Activated CD8-positive, alpha-beta memory T cell treated with anti-CD3 and anti-CD28 coated beads, Interleukin-2, amount 50 U/mL, for 24 hours (primary cell): ENCODE results near the gene TTC28.
"Not testable (repeated sequence)": the region's sequence is repeated elsewhere in the genome, so short reads cannot be mapped to it uniquely, and the experiment has no call there.

Experiments used
- DNase-seq: peaks from one replicate; pipeline ENCODE4 v3.0.0-alpha.2; 2020; ENCODE audit errors: extremely low read depth

The TTC28 gene

DNA sequence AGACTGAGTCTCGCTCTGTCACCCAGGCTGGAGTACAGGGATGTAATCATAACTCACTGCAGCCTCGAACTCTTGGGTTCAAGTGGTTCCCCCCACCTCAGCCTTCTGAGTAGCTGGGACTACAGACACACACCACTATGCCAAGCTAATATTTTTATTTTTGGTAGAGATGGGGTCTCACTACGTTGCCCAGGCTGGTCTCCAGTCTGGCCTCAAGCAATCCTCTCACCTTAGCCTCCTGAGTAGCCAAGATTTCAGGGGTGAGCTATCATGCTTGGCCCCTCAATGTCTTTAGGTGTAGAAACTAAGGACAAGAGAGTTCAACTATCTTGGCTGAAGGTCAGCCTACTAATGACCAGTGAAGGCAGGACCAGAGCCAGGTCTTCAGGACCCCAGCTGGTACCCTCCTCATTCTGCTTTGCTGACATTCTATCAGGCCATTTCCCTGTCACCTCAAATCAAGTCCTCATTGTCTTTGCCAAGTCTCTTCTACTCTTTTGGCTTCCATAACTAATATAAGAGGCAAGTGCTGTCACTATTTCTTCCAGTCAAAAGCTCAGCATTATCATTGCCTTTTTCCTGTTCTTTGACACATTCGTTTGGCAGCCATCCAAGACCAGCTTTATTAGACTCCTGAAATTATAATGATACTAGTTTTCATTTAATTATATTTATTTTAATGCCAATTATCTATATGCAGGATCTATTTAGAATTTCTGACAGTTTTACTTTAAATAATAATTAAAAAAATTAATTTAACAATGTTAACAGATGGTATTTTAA, 496.4 kb downstream of the TTC28 start:
- no peak for DNase-seq

DNA sequence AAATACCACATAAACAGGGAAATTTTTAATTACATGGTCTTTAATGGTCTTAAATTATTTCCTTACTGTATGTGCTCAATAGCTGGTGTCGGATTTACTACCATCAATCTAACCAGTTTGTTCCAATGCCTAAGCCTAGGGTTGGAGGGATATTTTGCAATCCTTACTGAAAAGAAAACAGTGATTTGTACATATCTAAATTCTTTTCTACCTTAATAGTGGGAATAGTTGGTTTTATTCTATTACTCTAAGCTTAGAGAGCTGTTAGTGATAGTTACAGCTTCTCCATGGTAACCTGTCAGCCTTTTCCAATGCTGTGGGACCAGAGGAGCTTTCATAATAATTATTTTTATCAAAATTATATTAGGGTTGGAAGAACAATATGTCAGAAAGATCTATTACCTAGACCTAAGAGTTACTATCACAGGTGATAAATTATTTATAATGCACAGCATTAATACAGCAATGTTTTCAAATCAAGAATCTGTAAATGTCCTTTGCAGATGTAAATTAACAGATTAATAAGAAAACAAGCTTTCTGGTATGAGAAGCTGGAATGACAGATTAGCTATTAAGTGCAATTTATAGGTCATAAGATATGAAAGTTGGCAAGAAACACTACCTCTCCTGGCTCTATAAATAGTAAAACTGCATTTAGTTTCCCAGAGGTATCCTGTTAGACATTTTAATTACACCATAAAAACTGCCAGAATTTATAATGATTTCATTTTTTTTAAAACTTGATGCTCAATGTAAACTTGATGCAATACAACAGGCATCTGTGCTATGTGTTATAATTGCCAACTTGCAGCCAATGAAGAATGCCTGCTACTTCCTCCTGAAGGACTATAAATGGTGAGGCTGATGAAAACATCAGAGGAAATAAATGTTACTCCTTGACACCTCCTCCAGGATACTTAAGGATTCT, 498.6 kb downstream of the TTC28 start:
- no peak for DNase-seq

DNA sequence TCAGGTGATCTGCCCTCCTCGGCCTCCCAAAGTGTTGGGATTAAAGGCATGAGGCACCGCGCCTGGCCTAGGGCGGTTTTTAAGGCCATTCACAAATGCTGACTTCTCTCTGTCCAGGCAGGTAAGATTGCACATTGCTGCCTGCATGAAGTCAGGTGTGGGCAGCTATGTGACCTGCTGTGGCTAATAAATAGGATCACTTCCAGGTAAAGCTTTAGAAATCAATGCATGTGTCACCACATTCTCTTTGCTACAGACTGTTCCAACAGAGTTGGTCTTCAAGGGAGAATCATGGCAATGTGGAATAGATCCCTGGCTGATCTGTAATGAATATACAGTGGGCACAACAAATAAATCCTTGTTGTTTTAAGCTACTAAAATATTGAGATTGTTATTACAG, 500.2 kb downstream of the TTC28 start:
- no peak for DNase-seq

DNA sequence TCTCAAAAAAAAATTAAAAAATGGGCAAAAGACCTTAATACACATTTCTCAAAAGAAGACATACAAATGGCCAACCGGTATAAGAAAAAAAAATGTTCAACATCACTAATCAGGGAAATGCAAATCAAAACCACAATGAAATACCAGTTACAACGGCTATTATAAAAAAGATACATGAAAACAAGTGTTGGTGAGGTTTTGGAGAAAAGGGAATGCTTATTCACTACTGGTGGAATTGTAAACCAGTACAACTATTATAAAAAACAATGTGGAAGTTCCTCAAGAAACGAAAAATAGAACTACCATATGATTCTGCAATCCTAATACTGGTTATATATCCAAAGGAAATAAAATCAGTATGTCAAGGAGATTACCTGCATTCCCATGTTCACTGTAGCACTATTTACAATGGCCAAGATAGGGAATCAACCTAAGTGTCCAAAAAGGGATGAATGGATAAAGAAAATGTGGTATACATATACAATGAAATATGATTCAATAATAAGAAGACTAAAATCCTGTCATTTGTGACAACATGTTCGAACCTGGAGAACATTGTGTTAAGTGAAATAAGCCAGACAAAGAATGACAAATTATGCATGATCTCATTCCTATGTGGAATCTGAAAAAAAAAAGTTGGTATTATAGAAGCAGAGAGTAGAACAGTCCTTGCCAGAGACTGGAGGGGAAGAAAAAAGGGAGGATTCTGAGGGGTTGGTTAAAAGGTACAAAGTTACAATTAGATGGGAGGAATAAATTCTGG, 503.7 kb downstream of the TTC28 start:
- no peak for DNase-seq

DNA sequence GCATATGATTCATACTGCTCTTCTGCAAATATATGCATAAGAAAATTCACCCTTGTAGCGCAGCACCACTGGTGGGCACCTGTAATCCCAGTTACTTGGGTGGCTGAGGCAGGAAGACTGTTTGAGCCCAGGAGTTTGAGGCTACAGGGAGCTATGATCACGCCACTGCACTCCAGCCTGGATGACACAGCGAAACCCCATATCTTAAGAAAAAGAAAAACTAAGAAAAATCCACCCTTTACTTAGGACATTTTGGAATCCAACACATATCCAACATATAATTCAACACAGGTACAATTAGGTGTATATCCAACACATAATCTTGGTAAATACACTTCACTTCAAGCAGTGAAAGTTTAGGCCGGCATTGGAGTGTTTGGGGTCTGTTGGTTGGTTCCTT, 505.1 kb downstream of the TTC28 start:
- DNase-seq: no peak

DNA sequence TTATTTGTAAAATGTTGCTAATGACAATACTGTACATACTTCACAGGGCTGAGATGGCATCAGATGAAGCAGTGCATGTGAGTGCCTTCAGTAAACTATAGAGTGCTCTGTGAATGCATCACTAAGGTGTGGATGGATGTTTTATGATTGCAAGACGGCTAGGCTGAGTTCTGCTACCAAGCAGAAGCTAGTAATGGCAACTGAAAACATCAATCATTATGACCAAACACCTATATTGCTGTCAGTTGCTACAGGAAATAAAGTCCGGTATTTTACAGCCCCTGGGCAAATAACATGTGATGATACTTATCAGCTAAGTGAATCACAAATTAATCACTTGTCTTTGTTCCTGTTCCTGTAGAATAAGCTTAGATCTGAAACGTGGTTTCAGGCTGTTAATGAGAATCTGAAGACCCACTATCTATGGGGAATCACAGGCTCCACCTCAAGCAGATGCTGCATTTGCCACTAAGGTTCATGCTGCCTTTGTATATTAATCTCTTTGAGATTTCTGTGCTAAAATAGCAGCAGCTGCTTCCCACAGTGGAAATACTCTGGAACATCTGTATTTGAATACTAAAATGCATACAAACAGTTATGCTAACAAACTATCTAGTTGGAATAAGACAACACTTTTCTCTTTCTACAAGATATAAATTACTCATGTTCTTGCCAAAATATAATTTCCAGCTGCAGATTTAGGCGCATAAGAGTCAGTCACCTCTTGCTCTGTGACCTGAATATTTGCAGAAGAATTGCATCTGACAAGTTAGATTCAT, 506.6 kb downstream of the TTC28 start:
- no peak for DNase-seq

DNA sequence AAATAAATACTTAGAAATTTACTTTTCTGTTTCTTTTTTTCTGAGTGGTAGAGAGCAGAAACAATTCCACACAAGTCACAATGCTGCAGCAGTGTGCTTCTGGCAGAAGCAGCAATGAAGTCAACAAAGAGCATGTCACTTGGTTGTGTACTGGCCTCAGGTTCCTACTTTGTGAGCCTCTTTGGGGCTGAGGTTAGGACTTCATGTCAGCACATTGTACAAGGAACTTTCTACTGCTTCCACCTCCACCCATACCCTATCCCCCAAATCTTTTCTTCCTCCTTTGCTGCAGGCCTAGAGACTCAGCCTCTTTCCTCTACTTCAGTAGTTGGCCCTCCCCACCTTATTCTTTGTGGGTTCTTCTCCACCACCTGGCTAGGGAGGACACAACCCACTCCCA, 507.9 kb downstream of the TTC28 start:
- DNase-seq: no peak

DNA sequence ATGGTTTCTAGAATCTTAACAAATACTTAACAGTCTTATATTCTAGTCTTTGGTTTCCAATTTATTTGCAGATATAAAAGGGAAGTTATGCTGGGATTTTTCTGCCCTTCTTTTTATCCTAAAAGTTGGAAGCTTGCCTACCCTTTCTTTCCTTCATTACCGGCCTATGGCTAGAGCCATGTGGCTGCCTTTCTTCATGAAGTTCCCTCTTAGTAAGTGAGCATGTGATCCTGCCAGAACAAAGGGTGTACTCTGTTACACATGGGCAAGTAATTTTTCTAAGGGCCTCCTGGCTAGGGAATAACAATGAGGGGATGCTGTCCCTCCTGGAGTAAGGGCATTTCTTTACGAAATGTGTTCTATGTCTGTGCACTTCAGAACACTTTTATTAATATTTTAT, 508.5 kb downstream of the TTC28 start:
- no peak for DNase-seq

DNA sequence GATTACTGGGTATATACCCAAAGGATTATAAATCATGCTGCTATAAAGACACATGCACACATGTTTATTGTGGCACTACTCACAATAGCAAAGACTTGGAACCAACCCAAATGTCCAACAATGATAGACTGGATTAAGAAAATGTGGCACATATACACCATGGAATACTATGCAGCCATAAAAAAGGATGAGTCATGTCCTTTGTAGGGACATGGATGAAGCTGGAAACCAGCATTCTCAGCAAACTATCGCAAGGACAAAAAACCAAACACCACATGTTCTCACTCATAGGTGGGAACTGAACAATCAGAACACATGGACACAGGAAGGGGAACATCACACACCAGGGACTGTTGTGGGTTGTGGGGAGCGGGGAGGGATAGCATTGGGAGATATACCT, 510.3 kb downstream of the TTC28 start:
- not testable (repeated sequence) for DNase-seq

DNA sequence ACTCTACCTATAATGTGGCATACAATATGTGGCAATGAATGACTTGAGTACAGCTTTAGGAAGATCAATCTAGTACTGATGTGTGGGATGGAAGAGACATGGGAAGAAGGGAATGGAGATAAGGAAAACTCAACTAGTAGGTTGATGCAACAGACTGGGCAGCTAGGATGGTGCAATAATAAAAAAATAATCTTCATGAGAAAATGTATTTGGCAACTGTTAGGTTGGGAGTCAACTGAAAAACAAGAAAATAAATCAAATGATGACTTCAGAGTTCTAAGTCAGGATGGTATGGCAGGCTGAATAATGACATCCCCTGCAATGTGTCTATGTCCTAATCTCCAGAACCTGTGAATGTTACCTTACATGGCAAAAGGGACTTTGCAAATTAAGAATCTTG, 523.8 kb downstream of the TTC28 start:
- no peak for DNase-seq

DNA sequence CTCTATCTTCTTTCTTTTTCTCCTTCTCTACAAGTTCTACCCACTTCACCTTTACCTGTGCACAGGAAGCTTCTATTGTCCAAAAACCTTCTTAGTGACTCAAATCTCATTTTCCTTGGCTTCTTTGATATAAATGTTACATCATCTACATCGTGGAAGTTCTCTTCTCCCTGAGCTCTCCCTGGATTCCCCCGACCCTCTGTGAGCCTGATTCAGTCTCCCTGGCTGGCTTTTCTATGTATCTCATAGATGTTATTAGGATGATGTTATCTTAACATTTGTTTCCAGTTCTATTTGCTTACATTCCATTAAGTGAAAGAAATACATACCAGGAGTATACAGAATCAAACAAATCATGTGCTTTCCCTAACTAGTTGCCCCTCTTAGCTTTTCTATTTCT, 524.8 kb downstream of the TTC28 start:
- DNase-seq: no peak

DNA sequence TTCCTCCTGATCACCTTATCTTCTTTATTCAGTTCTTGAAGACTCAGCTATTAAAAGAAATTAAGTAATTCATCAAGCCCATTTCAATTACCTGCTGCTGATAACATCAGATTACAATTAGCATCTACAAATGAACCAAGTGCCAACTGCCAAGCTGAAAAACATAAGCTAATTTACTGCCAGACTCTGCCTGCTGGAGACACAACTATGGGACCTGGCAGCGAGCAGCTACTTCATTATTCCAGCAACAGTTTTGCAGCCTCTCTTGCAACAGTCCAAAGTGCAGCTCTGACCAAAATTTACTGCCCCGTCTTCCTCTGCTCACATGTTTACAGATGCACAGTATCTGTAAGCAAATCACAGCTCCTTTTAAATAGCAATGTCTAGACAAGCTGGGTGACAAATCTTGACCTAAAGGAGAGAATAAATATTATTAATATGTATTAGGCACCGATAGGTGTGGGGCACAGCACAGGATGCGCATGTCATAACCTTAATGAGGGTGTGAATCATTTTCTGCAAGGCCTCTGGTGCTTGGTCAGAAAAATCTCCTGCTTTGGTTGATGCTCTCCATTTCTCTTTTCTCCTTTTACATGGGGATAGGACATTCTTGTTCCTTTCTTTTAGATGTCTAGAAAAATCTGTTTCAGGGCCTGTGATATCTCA, 528.4 kb downstream of the TTC28 start:
- DNase-seq: no peak

DNA sequence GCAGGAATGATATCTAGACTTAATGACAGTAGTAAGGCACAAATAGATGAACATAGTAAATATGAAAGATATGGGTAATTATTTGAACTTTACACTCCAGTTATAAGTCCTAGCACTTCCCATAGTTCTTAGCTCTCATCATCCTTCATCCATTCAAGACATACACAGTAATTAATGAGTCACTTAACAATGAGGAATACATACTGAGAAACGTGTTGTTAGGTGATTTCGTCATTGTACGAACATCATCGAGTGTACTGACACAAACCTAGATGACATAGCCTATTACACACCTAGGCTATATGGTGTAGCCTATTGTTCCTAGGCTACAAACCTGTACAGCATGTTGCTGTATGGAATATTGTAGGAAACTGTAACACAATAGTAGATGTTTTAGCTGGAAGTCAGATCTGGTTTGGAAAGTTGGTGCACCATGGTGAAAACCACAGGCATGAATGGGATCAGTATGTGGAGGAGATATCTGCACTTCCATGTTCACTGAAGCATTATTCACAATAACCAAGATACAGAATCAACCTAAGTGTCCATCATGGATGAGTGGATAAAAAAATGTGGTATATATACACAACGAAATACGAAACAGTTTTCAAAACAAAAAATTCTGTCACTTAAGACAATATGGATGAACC, 530.7 kb downstream of the TTC28 start:
- DNase-seq: no peak

DNA sequence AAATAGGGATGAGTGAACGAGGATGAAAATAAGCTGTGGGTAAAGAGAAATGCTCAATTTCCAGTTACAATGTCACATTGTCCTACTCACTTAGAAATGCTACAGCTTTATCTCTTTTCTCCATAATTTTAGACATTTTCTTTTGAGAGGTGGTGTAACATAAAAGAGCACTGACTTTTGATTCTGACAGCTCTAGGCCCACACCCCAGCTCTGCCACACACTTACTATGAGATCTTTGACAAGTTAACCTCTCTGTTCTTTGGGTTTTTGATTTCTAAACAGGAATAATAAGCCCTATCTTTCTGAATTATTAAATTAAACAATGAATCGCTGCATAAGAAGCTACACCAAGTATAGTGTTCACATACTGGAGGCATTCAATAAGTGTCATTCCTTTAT, 532.2 kb downstream of the TTC28 start:
- DNase-seq: no peak

DNA sequence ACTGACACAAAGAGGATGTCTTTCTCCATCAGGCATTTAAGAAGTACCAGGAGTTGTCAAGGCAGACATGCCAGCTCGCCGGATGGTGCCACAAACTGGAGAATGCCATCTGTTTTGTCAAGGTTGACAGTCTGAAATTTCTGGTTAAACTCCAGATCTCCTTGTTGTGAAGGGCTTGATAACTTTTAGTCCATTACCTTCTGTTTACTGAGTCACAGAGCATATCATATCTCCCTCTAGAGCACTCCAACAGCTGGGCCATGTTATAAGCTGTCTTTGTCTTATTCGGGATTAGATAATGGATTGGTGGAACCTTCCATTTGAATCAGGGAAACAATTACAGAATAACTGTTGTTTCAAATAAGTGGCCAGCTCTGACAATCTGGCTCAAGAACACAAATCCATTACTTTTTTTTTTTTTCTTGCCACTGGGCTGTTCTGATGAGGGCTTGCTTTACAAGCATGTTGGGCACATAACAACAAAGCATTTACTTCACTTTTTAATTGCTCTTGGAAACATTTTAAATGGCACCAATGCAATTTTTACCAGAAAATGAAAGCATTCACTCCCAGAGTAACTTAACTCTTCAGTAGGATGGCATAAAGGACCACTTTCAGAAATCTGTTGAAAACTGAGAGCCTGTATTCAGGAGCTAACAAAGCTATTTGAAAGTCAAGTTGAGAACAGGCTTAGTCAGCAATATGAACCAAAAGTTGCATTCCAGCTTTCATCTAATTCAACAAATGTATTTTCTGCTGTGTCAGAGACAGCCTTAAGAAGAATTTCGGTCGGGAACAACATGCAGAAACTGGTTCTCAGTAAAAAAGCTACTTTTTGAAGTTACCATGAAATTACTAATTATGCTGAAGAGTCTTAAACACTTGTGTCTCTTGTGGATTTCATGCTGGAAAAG, 533.0 kb downstream of the TTC28 start:
- DNase-seq: no peak

DNA sequence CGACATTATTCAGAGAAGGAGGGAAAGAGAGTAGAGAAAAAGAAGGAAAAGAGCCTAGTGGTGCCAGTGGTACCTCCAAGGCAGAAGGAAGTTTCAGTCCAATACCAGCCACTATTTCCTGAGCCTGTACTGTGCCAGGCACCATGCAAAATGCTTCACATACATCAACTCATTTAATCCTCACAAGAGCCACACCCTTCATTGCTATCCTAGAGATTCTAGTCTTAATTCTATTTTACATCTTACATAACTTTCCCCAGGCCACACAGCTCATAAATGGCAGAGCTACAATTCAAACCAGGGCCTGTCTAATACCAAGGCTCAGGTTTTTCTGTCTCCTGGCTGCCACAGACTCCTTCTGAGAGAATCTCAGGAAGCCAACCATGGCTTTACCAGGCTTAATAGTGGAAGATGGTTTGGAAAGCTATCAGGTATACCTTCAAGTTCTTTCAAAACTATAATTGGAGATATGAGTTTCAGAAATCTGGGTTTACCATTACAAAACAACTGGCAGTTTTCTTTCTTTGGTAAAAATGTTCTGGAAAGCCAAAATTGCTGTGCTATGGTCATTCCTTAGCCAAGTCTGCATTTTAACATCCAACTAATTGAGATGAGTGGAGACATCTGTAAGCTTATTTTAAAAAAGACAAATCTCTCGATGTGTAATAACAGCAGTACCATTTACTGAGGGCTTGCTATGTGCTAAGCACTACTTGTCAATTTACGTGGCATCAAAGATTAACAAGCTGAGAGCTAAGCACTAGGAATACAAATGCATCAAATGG, 535.5 kb downstream of the TTC28 start:
- DNase-seq: no peak

DNA sequence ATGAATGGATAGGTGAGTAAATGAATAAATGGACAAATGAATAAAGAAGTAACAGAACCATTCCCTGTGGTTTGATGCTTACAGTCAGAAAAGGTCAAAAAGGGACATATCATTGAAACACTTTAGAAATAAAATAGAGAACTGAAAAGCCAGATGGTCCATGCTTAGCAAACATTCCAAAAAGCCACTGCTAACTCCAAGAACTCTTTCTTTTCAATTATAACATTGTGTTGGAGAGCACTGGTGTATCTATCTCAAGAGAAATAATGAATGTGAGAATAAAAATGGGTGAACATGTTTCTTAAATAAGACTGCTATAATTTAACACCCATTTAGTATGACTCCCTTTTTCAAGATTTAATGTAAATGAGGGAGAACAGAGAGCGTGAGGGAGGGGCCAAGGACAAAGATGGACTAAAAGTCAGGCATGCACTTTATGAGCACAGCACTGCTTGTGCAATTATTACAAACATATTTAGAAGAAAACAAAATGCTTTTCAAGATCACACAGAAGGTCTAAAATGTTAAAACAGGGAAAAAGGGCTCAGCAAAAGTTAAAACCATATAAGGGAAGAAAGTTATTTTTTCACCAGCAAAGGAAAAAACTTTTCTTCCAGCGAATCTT, 536.3 kb downstream of the TTC28 start:
- no peak for DNase-seq

DNA sequence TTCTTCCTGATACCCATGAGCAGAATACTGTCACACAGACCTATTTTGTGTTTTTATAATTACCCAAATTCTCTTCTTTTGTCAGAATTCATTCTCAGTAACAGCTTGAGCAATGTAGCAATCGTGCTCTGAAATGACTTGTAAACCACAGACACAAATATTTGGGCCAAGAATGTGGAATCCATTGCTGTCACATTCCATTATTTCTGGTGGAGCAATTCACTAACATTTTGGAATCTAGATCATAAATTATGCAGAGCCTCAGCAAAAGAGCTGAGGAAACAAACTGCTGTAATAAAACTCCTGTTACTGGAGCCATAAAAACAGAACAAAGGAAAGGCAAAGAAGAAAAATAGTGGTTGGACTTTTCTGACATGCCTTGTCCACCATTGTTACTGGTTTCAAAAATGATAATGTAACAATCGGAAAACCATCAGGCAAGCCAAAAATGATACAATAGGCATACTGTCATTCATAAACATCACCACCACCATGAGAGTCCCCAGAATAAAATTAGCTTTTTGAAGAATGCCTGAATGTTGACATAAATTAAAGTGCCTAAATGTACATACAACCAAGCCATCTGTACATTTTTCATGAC, 537.2 kb downstream of the TTC28 start:
- no peak for DNase-seq
